Breast epithelium (tissue), 3 donors: ENCODE results near the gene PHOX2B.

ENCODE experiments used
- POLR2A ChIP-seq: fragments of 450-650 bp; IDR thresholded peaks from one replicate; pipeline ENCODE4 v1.6.1; 2016; ENCODE audit warnings: antibody characterized with exemption, mild to moderate bottlenecking, moderate library complexity
- TF ChIP-seq, protein P1 (sequence below), 3 donors: fragments of 450-650 bp; IDR thresholded peaks; one replicate each; pipeline ENCODE4 v1.5.1; 2016 to 2017; ENCODE audit warnings: antibody characterized with exemption in 3 of 3, mild to moderate bottlenecking in 3 of 3, moderate library complexity in 3 of 3

DNA sequence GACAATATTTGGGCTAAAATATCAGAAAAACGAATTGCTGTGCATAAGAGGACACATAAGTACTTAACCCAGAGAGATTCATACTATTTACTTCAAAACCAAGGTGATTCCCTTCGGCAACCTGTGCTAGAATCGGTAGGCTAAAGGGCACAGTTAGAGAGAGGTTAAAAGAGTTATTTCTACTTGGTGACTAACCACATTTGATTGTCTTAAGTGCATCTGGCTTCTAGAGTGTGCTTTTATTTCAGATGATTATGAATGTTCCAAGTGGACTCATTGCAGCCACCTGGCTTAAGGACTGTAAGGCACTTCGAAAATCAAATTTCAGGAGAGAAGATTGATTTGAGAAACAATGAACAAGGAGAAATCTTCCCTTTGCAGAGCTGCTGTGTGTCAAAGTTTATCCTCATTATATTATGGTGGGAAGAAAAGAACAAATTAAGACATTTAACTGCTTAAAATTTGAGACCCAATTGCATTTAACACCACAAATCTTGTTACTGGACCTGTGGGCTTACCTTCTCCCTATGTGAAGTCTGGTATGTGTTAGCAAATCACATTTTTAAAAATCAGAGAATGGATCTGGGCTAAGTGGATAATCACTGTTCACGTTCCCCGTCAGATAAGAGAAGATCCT lies 34.0 kb downstream of the PHOX2B start:
- TF ChIP-seq, protein P1, sequence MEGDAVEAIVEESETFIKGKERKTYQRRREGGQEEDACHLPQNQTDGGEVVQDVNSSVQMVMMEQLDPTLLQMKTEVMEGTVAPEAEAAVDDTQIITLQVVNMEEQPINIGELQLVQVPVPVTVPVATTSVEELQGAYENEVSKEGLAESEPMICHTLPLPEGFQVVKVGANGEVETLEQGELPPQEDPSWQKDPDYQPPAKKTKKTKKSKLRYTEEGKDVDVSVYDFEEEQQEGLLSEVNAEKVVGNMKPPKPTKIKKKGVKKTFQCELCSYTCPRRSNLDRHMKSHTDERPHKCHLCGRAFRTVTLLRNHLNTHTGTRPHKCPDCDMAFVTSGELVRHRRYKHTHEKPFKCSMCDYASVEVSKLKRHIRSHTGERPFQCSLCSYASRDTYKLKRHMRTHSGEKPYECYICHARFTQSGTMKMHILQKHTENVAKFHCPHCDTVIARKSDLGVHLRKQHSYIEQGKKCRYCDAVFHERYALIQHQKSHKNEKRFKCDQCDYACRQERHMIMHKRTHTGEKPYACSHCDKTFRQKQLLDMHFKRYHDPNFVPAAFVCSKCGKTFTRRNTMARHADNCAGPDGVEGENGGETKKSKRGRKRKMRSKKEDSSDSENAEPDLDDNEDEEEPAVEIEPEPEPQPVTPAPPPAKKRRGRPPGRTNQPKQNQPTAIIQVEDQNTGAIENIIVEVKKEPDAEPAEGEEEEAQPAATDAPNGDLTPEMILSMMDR (IDR thresholded peaks at IDR 0.05): no peak
- no peak for TF ChIP-seq POLR2A
